ENCODE data around the gene NTM.

The NTM gene

DNA sequence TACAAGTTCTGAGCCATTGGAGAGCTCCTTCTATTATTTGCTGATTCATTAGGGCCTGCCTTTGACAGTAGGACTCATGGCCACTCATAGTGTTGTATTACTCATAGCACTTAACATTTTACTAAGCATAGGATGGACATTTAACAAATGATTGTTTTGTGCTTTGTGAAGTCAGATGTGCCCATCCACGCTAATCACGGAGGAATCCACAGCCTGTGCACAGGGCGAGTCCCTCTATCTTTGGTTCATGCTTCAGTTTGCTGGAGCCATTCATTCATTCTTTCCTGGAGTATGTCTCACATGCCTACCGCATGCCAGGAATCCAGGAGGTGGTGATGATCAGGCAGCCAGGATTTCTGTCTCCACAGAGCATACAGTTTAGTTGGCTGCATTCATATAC lies 254.1 kb downstream of the NTM start:
- Histone ChIP-seq H2BK15ac (ENCODE audit: low read length) (no peak overlapping the region), H3K4ac (ENCODE audit: low read length) (no peak overlapping the region), H3K23ac (ENCODE audit: low read depth, low read length, poor library complexity) (no peak overlapping the region), H3K9ac (ENCODE audit: low read depth, low read length, poor library complexity) (no peak overlapping the region), H3K4me3 (ENCODE audit: low read length in 2 of 2) (no peak overlapping the region), H2BK120ac (ENCODE audit: low read depth, low read length) (no peak overlapping the region), H4K91ac (ENCODE audit: low read depth, low read length, poor library complexity) (no peak overlapping the region), H3K18ac (ENCODE audit: low read length) (no peak overlapping the region), H2BK5ac (ENCODE audit: low read length) (no peak overlapping the region), H4K8ac (ENCODE audit: low read depth, low read length) (no peak overlapping the region), H2AK5ac (ENCODE audit: low read depth, low read length) (no peak overlapping the region), H3K27me3 (ENCODE audit: control insufficient read depth in 3 of 3, insufficient read depth in 3 of 3, low read depth in 1 of 3, low read length in 3 of 3) (no peaks in the 10 kb centered on the region), H3K79me1 (ENCODE audit: low read depth, low read length) (no peaks in the 10 kb centered on the region), H3K9me3 (replicated peaks in 1 of 2; ENCODE audit: control insufficient read depth in 2 of 2, insufficient read depth in 1 of 2, low read depth in 1 of 2, low read length in 2 of 2) (no peaks in the 10 kb centered on the region), H3K27ac (replicated peaks; ENCODE audit: low read length) (no peak overlapping the region), H3K4me2 (ENCODE audit: insufficient read depth, low read length, poor library complexity, severe bottlenecking) (no peak overlapping the region), H3K14ac (ENCODE audit: low read length) (no peak overlapping the region), H3K4me1 (ENCODE audit: control insufficient read depth in 2 of 2, insufficient read depth in 1 of 2, low read depth in 1 of 2, low read length in 2 of 2) (no peaks in the 10 kb centered on the region), H3K36me3 (replicated peaks in 1 of 2; ENCODE audit: control insufficient read depth in 2 of 2, insufficient read depth in 2 of 2, low read length in 2 of 2) (no peaks in the 10 kb centered on the region), H2BK12ac (ENCODE audit: low read length) (no peak overlapping the region), H2AFZ (ENCODE audit: low read length) (no peak overlapping the region)
- no peak for DNase-seq (ENCODE audit: low spot score)
- WGBS, 2 donors (ENCODE audit: extremely low coverage in 2 of 2, insufficient read length in 2 of 2, insufficient replicate concordance in 1 of 2): no CpG with 5 or more reads among the region's 4 CpGs

DNA sequence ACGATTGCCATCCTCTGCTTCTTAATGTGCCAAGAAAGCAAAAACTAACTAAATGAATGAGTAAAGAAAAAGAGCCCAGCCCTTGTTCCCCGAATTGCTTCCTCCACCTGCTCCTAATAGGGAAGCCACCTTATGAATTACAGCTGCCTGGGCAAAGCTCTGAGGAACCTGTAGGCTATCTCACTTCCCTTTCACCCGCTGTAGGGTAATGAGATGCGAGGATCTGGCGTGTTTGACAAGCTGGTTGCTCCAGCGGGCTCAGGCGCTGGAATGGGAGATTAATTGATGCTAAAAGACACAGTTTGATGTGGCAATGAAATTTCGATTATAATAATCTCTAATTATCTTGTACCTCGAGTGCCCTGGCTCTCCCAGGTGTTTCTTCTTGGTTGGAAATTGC lies 256.4 kb downstream of the NTM start:
- no peak overlapping the region for H3K4ac ChIP-seq (ENCODE audit: low read length)
- no peak overlapping the region for H3K4me3 ChIP-seq (ENCODE audit: low read length in 2 of 2)
- H4K91ac ChIP-seq (ENCODE audit: low read depth, low read length, poor library complexity): no peak overlapping the region
- WGBS, 2 donors (ENCODE audit: extremely low coverage in 2 of 2, insufficient read length in 2 of 2, insufficient replicate concordance in 1 of 2): no CpG with 5 or more reads among the region's 9 CpGs
- H3K36me3 ChIP-seq (replicated peaks in 1 of 2; ENCODE audit: control insufficient read depth in 2 of 2, insufficient read depth in 2 of 2, low read length in 2 of 2): no peaks in the 10 kb centered on the region
- no peak overlapping the region for H4K8ac ChIP-seq (ENCODE audit: low read depth, low read length)
- H3K18ac ChIP-seq (ENCODE audit: low read length): no peak overlapping the region
- no peak overlapping the region for H3K9ac ChIP-seq (ENCODE audit: low read depth, low read length, poor library complexity)
- no peaks in the 10 kb centered on the region for H3K4me1 ChIP-seq (ENCODE audit: control insufficient read depth in 2 of 2, insufficient read depth in 1 of 2, low read depth in 1 of 2, low read length in 2 of 2)
- H2BK12ac ChIP-seq (ENCODE audit: low read length): no peak overlapping the region
- no peaks in the 10 kb centered on the region for H3K79me1 ChIP-seq (ENCODE audit: low read depth, low read length)
- H2BK120ac ChIP-seq (ENCODE audit: low read depth, low read length): no peak overlapping the region
- H2BK5ac ChIP-seq (ENCODE audit: low read length): no peak overlapping the region
- no peak overlapping the region for H2AFZ ChIP-seq (ENCODE audit: low read length)
- no peaks in the 10 kb centered on the region for H3K27me3 ChIP-seq (ENCODE audit: control insufficient read depth in 3 of 3, insufficient read depth in 3 of 3, low read depth in 1 of 3, low read length in 3 of 3)
- no peak overlapping the region for H2AK5ac ChIP-seq (ENCODE audit: low read depth, low read length)
- no peak overlapping the region for H3K14ac ChIP-seq (ENCODE audit: low read length)
- no peak overlapping the region for H3K27ac ChIP-seq (replicated peaks; ENCODE audit: low read length)
- H2BK15ac ChIP-seq (ENCODE audit: low read length): no peak overlapping the region
- no peaks in the 10 kb centered on the region for H3K9me3 ChIP-seq (replicated peaks in 1 of 2; ENCODE audit: control insufficient read depth in 2 of 2, insufficient read depth in 1 of 2, low read depth in 1 of 2, low read length in 2 of 2)
- H3K23ac ChIP-seq (ENCODE audit: low read depth, low read length, poor library complexity): no peak overlapping the region
- no peak overlapping the region for H3K4me2 ChIP-seq (ENCODE audit: insufficient read depth, low read length, poor library complexity, severe bottlenecking)
- no peak for DNase-seq (ENCODE audit: low spot score)

DNA sequence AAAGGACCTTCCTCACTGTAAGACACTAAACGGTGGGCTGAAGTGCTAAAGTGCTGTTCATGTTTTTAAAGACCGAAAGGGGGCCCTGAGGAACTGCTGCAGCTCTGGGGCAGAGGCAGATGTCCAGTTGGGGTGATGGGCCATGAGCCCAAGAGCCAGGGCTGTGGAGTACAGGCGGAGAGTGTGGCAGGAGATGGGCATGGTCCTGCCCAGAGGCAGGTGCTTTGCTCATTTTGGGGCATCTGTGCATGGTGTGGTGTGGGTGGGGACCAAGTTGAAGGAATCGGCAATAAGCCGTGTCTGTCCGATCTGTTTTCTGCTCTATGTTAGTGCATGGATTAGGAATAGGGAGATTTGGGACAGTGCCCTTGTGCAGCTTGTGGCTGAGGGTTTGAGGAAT lies 258.3 kb downstream of the NTM start:
- Histone ChIP-seq H3K4me3 (ENCODE audit: low read length in 2 of 2) (no peak overlapping the region), H2AK5ac (ENCODE audit: low read depth, low read length) (no peak overlapping the region), H3K27me3 (ENCODE audit: control insufficient read depth in 3 of 3, insufficient read depth in 3 of 3, low read depth in 1 of 3, low read length in 3 of 3) (no peaks in the 10 kb centered on the region), H3K36me3 (replicated peaks in 1 of 2; ENCODE audit: control insufficient read depth in 2 of 2, insufficient read depth in 2 of 2, low read length in 2 of 2) (no peaks in the 10 kb centered on the region), H3K27ac (replicated peaks; ENCODE audit: low read length) (no peak overlapping the region), H2BK15ac (ENCODE audit: low read length) (no peak overlapping the region), H3K9ac (ENCODE audit: low read depth, low read length, poor library complexity) (no peak overlapping the region), H3K18ac (ENCODE audit: low read length) (no peak overlapping the region), H3K4me1 (ENCODE audit: control insufficient read depth in 2 of 2, insufficient read depth in 1 of 2, low read depth in 1 of 2, low read length in 2 of 2) (no peaks in the 10 kb centered on the region), H3K23ac (ENCODE audit: low read depth, low read length, poor library complexity) (no peak overlapping the region), H2BK12ac (ENCODE audit: low read length) (no peak overlapping the region), H3K79me1 (ENCODE audit: low read depth, low read length) (no peaks in the 10 kb centered on the region), H4K8ac (ENCODE audit: low read depth, low read length) (no peak overlapping the region), H3K4ac (ENCODE audit: low read length) (no peak overlapping the region), H2AFZ (ENCODE audit: low read length) (no peak overlapping the region), H2BK120ac (ENCODE audit: low read depth, low read length) (no peak overlapping the region), H3K14ac (ENCODE audit: low read length) (no peak overlapping the region), H2BK5ac (ENCODE audit: low read length) (no peak overlapping the region), H4K91ac (ENCODE audit: low read depth, low read length, poor library complexity) (no peak overlapping the region), H3K9me3 (replicated peaks in 1 of 2; ENCODE audit: control insufficient read depth in 2 of 2, insufficient read depth in 1 of 2, low read depth in 1 of 2, low read length in 2 of 2) (no peaks in the 10 kb centered on the region), H3K4me2 (ENCODE audit: insufficient read depth, low read length, poor library complexity, severe bottlenecking) (no peak overlapping the region)
- no peak for DNase-seq (ENCODE audit: low spot score)
- no CpG with 5 or more reads among the region's 6 CpGs for WGBS, 2 donors (ENCODE audit: extremely low coverage in 2 of 2, insufficient read length in 2 of 2, insufficient replicate concordance in 1 of 2)

DNA sequence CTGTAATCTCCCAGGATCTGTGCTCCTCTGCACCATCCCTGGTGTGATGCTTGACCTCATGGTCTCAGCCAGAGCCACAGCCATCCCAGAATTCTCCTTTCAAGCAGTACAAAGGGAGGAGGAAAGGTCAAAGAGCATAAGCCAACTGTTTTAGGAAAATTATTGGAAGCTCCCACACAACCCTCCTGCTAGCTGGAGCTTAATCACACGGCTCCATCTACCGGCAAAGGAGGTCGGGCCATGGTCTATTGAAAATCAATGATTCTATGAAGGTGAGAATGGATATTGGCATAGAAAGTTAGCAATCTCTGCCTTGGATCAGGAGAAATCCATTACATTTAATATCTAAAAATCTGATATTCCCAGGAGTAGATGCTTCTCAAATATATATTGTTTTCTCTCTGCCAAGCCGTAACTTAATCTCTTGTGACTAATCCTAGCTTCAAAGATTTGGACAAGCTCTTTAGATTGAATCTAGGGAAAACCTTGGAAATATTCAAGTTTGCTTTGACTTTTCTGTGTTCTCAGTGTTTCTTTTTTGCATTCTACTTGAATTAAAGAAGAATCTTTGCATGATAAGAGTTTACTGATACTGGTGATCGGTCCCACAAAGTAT lies 259.6 kb downstream of the NTM start:
- Histone ChIP-seq H2BK12ac (ENCODE audit: low read length) (no peak overlapping the region), H3K36me3 (replicated peaks in 1 of 2; ENCODE audit: control insufficient read depth in 2 of 2, insufficient read depth in 2 of 2, low read length in 2 of 2) (no peaks in the 10 kb centered on the region), H3K4me1 (ENCODE audit: control insufficient read depth in 2 of 2, insufficient read depth in 1 of 2, low read depth in 1 of 2, low read length in 2 of 2) (no peaks in the 10 kb centered on the region), H2AFZ (ENCODE audit: low read length) (no peak overlapping the region), H3K9me3 (replicated peaks in 1 of 2; ENCODE audit: control insufficient read depth in 2 of 2, insufficient read depth in 1 of 2, low read depth in 1 of 2, low read length in 2 of 2) (no peaks in the 10 kb centered on the region), H2BK15ac (ENCODE audit: low read length) (no peak overlapping the region), H3K18ac (ENCODE audit: low read length) (no peak overlapping the region), H2BK120ac (ENCODE audit: low read depth, low read length) (no peak overlapping the region), H3K4me2 (ENCODE audit: insufficient read depth, low read length, poor library complexity, severe bottlenecking) (no peak overlapping the region), H3K4me3 (ENCODE audit: low read length in 2 of 2) (no peak overlapping the region), H3K23ac (ENCODE audit: low read depth, low read length, poor library complexity) (no peak overlapping the region), H4K91ac (ENCODE audit: low read depth, low read length, poor library complexity) (no peak overlapping the region), H3K4ac (ENCODE audit: low read length) (no peak overlapping the region), H4K8ac (ENCODE audit: low read depth, low read length) (no peak overlapping the region), H3K27me3 (ENCODE audit: control insufficient read depth in 3 of 3, insufficient read depth in 3 of 3, low read depth in 1 of 3, low read length in 3 of 3) (no peaks in the 10 kb centered on the region), H3K27ac (replicated peaks; ENCODE audit: low read length) (no peak overlapping the region), H3K9ac (ENCODE audit: low read depth, low read length, poor library complexity) (no peak overlapping the region), H2BK5ac (ENCODE audit: low read length) (no peak overlapping the region), H3K14ac (ENCODE audit: low read length) (no peak overlapping the region), H3K79me1 (ENCODE audit: low read depth, low read length) (no peaks in the 10 kb centered on the region), H2AK5ac (ENCODE audit: low read depth, low read length) (no peak overlapping the region)
- no peak for DNase-seq (ENCODE audit: low spot score)
- WGBS, 2 donors (ENCODE audit: extremely low coverage in 2 of 2, insufficient read length in 2 of 2, insufficient replicate concordance in 1 of 2): no CpG with 5 or more reads among the region's 5 CpGs

Measured in neuronal stem cell (in vitro differentiated cells).